PC-3 (cell line): ENCODE measurements around the gene MINK1. TPM values are rescaled to one million over a fixed set of nuclear protein-coding genes. Genes with fewer than 3 reads are reported as not detected.
"Not testable (repeated sequence)": the region's sequence is repeated elsewhere in the genome, so short reads cannot be mapped to it uniquely, and the experiment has no call there.

Experiments used
- ATAC-seq: fragments of 200-7000 bp; cut with Tn5 transposase; 2 replicates; pipeline ENCODE4 v1.9.1; 2020; ENCODE audit warnings: mild to moderate bottlenecking, moderate library complexity
- BruUV-seq: library from RNA; stranded (reverse); fragments of 400-500 nt; replicated peaks from 2 replicates; lab custom pipeline; 2021; lab: Mats Ljungman, UMichigan
- CTCF ChIA-PET: fragments of 300-600 bp; sonication (Branson Sonifier 250); formaldehyde crosslinking; loops from one replicate; lab custom pipeline; 2022; ENCODE audit warnings: antibody characterized with exemption; lab: Charles Lee
- POLR2A ChIA-PET: fragments of 300-600 bp; sonication (Branson Sonifier 250); formaldehyde crosslinking; loops from one replicate; lab custom pipeline; 2022; ENCODE audit warnings: antibody characterized with exemption; ENCODE audit not compliant: unreplicated experiment; lab: Charles Lee
- DNase-seq: peaks from one replicate; pipeline ENCODE4 v3.0.0-alpha.2; 2015
- H2AFZ ChIP-seq: fragments of 300-600 bp; sonication (generic); 2 replicates; pipeline ENCODE4 v1.6.0; 2016; ENCODE audit warnings: antibody characterized with exemption, low read length
- H3F3A ChIP-seq: fragments of 300-600 bp; sonication (generic); one replicate; pipeline ENCODE4 v1.6.0; 2017; ENCODE audit warnings: antibody characterized with exemption, low read length, control low read depth, mild to moderate bottlenecking; ENCODE audit not compliant: unreplicated experiment
- H3K27ac ChIP-seq: fragments of 300-600 bp; sonication (generic); 2 replicates; pipeline ENCODE4 v1.5.1; 2016; ENCODE audit warnings: mild to moderate bottlenecking, low read length
- H3K27me3 ChIP-seq: fragments of 300-600 bp; sonication (generic); 2 replicates; pipeline ENCODE4 v1.6.1; 2016; ENCODE audit warnings: low read length, mixed read lengths
- H3K36me3 ChIP-seq: fragments of 300-600 bp; sonication (generic); 2 replicates; pipeline ENCODE4 v1.6.1; 2016; ENCODE audit warnings: low read depth, mixed run types, low read length, mixed read lengths
- H3K4me1 ChIP-seq: fragments of 300-600 bp; sonication (generic); 2 replicates; pipeline ENCODE4 v1.5.1; 2016; ENCODE audit warnings: low read length; ENCODE audit not compliant: insufficient read depth
- H3K4me2 ChIP-seq: fragments of 300-600 bp; sonication (generic); 2 replicates; pipeline ENCODE4 v1.6.0; 2016; ENCODE audit warnings: low read length
- H3K4me3 ChIP-seq: fragments of 300-600 bp; sonication (generic); 2 replicates; pipeline ENCODE4 v1.5.1; 2016; ENCODE audit warnings: mild to moderate bottlenecking, low read length, mixed read lengths
- H3K79me2 ChIP-seq: fragments of 300-600 bp; sonication (generic); 2 replicates; pipeline ENCODE4 v1.6.1; 2017; ENCODE audit warnings: low read length, mixed read lengths
- H3K9ac ChIP-seq: fragments of 300-600 bp; sonication (generic); 2 replicates; pipeline ENCODE4 v1.6.0; 2016; ENCODE audit warnings: mild to moderate bottlenecking, low read length
- H3K9me2 ChIP-seq: fragments of 300-600 bp; sonication (generic); replicated peaks from 2 replicates; pipeline ENCODE4 v1.6.1; 2016; ENCODE audit warnings: mixed run types, low read length, mixed read lengths
- H3K9me3 ChIP-seq: fragments of 300-600 bp; sonication (generic); 2 replicates; pipeline ENCODE4 v1.6.1; 2016; ENCODE audit warnings: low read length, mixed read lengths
- H4K20me1 ChIP-seq: fragments of 300-600 bp; sonication (generic); 2 replicates; pipeline ENCODE4 v1.6.1; 2016; ENCODE audit warnings: low read length, mixed read lengths
- EZH2 ChIP-seq: fragments of 300-600 bp; sonication (generic); IDR thresholded peaks from one replicate; pipeline ENCODE4 v1.6.1; 2017; ENCODE audit warnings: antibody characterized with exemption, mild to moderate bottlenecking, low read length; ENCODE audit not compliant: unreplicated experiment
- EZH2phosphoT487 ChIP-seq: fragments of 300-600 bp; sonication (generic); IDR thresholded peaks from 2 replicates; pipeline ENCODE4 v1.6.1; 2018; ENCODE audit warnings: mild to moderate bottlenecking, antibody characterized with exemption, low read length, borderline replicate concordance
- intact Hi-C: fragments of 100-400 bp; cut with micrococcal nuclease; formaldehyde crosslinking; loops from 2 replicates; pipeline ENCODE4 v1.9.0; 2023
- total RNA-seq: library from RNA; depleted of rRNA; stranded (reverse); fragments of >200 nt; gene quantifications from 2 replicates; pipeline ENCODE4 v1.2.3, GENCODE V29; 2014
- TF ChIP-seq, protein P1 (sequence below): fragments of 300-600 bp; sonication (generic); conservative IDR thresholded peaks from 2 replicates; pipeline ENCODE4 v1.5.1; 2017; ENCODE audit warnings: antibody characterized with exemption, low read depth, mild to moderate bottlenecking, low read length

Gene MINK1
- total RNA-seq, 1 experiment from 2014 or later: 44.5 TPM

DNA sequence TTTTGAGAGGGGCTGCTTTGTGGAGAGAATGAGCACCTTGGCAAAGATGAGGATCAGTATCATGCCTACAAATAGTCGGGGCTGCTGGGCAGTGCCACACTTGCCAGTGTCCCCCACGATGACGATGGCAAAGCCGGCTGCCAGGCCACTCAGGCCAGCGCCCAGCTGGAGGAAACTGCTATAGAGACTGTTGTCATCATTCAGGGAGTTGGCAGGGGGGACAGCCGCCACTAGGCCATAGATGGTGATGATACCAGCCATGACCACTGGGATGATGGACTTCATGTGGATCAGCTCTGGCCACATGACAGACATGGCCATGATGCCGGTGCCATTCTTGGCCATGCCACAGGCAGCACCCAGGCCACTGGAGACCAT is 23.8 kb downstream of the MINK1 start:
- H3K27ac ChIP-seq: no peak overlapping the region
- ChIA-PET CTCF (no interaction called here), POLR2A (no interaction called here)
- BruUV-seq: no TSS peak
- peaks cover 22% of the 10 kb centered on the region for H3K4me1 ChIP-seq
- no peak for DNase-seq
- no peak overlapping the region for H3K9ac ChIP-seq
- no peak for ATAC-seq
- no peaks in the 10 kb centered on the region for H3K27me3 ChIP-seq
- peaks cover 6% of the 10 kb centered on the region; the same call in 1 of the 2 replicates for H3K36me3 ChIP-seq
- peaks cover 5% of the 10 kb centered on the region for H3F3A ChIP-seq
- H3K9me3 ChIP-seq: no peaks in the 10 kb centered on the region
- no peak overlapping the region for H3K4me2 ChIP-seq
- no peaks in the 10 kb centered on the region for H4K20me1 ChIP-seq
- H3K79me2 ChIP-seq: peaks cover 62% of the 10 kb centered on the region
- H3K9me2 ChIP-seq: no peaks in the 10 kb centered on the region
- no peak overlapping the region for H3K4me3 ChIP-seq
- TF ChIP-seq EZH2phosphoT487 (no peak), EZH2 (no peak)
- TF ChIP-seq, protein P1, sequence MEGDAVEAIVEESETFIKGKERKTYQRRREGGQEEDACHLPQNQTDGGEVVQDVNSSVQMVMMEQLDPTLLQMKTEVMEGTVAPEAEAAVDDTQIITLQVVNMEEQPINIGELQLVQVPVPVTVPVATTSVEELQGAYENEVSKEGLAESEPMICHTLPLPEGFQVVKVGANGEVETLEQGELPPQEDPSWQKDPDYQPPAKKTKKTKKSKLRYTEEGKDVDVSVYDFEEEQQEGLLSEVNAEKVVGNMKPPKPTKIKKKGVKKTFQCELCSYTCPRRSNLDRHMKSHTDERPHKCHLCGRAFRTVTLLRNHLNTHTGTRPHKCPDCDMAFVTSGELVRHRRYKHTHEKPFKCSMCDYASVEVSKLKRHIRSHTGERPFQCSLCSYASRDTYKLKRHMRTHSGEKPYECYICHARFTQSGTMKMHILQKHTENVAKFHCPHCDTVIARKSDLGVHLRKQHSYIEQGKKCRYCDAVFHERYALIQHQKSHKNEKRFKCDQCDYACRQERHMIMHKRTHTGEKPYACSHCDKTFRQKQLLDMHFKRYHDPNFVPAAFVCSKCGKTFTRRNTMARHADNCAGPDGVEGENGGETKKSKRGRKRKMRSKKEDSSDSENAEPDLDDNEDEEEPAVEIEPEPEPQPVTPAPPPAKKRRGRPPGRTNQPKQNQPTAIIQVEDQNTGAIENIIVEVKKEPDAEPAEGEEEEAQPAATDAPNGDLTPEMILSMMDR: no peak
- no peak overlapping the region for H2AFZ ChIP-seq
- intact Hi-C loops: no loop called here

DNA sequence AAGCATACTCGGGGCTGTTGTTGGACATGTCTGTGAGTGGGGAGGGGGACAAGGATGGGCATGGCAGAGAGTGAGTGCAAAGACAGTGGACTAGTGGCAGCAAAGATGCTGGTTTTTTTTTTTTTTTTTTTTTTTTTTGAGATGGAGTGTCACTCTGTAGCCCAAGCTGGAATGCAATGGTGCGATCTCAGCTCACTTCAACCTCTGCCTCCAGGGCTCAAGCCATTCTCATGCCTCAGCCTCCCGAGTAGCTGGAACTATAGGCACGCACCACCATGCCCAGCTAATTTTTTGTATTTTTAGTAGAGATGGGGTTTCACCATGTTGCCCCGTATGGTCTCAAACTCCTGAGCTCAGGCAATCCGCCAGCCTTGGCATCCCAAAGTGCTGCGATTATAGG is 24.2 kb downstream of the MINK1 start:
- H3K27me3 ChIP-seq, H3F3A ChIP-seq, H2AFZ ChIP-seq, H3K4me3 ChIP-seq, DNase-seq, H3K9ac ChIP-seq, POLR2A ChIA-PET, H4K20me1 ChIP-seq, BruUV-seq, H3K4me2 ChIP-seq, H3K27ac ChIP-seq, CTCF ChIA-PET, H3K9me3 ChIP-seq, ATAC-seq, intact Hi-C loops, H3K36me3 ChIP-seq, H3K9me2 ChIP-seq: not testable (repeated sequence)
- Histone ChIP-seq H3K79me2 (peaks cover 61% of the 10 kb centered on the region), H3K4me1 (peaks cover 18% of the 10 kb centered on the region)

DNA sequence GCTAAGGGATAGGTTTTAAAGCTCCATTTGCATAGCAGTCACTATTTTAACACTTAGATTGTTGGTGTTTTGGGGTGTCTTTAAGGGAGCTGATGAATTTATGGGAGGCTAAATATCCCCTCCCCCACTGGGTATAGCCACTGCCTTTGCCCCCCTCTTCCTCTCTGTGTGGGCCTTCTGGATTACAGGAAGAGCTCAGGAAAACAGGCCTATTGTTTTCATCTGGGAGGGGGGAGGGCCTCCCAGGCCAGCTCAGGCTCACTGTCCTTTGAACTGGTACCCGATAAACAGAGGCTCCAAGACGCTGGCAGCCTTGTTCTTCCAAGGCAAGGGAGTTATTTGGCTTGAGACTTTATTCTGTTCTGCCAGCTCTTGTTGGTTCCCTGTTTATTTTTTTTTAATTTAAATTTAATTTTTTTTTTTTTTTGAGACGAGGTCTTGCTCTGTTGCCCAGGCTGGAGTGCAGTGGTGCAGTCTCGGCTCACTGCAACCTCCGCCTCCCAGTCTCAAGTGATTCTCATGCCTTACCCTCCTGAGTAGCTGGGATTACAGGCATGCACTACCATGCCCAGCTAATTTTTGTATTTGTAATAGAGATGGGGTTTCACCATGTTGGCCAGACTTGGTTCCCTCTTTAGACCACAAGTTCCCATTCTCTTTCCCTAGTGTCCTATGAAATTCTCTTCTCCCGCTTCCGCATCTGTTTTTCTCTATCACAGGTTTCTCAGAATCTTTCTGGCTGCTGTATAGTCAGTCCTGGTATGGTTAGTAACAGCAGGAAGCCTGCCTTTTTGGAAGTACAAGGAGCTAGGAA is 25.1 kb downstream of the MINK1 start:
- H3K4me2 ChIP-seq: peak overlapping the region; percentile 55
- H2AFZ ChIP-seq: no peak overlapping the region
- H3K27ac ChIP-seq: peak overlapping the region; percentile 48
- TF ChIP-seq, protein P1: no peak
- TF ChIP-seq EZH2phosphoT487: no peak
- TF ChIP-seq EZH2: no peak
- H4K20me1 ChIP-seq: no peaks in the 10 kb centered on the region
- BruUV-seq: no TSS peak
- CTCF ChIA-PET: no interaction called here
- DNase-seq (peak; percentile 21), ATAC-seq (peak; percentile 52; the same call in 1 of the 2 replicates)
- H3K4me3 ChIP-seq: no peak overlapping the region
- H3K9me2 ChIP-seq: no peaks in the 10 kb centered on the region
- H3F3A ChIP-seq: no peaks in the 10 kb centered on the region
- peaks cover 16% of the 10 kb centered on the region for H3K4me1 ChIP-seq
- H3K9me3 ChIP-seq: no peaks in the 10 kb centered on the region
- no peaks in the 10 kb centered on the region for H3K27me3 ChIP-seq
- H3K79me2 ChIP-seq: peaks cover 57% of the 10 kb centered on the region
- intact Hi-C loops: no loop called here
- no peak overlapping the region for H3K9ac ChIP-seq
- H3K36me3 ChIP-seq: peaks cover 6% of the 10 kb centered on the region; the same call in 1 of the 2 replicates
- POLR2A ChIA-PET: interaction anchor here (0.5 kb wide), 1 partner anchor 10 kb away, joined by 4 read pairs; no protein-coding TSS in a partner anchor
